HepG2 (cell line): ENCODE data around the gene PANK4. TPM values are rescaled to one million over a fixed set of nuclear protein-coding genes. Genes with fewer than 3 reads are reported as not detected.

ENCODE experiments used
- AHDC1 ChIP-seq: sonication (generic); formaldehyde crosslinking; IDR thresholded peaks from 2 replicates; pipeline ENCODE4 v1.5.1; 2020; ENCODE audit warnings: mild to moderate bottlenecking, missing genetic modification reagents, borderline replicate concordance
- AKNA ChIP-seq: sonication (generic); formaldehyde crosslinking; IDR thresholded peaks from 2 replicates; pipeline ENCODE4 v1.4.0; 2020; ENCODE audit warnings: missing genetic modification reagents, borderline replicate concordance
- DR1 ChIP-seq: sonication (generic); formaldehyde crosslinking; IDR thresholded peaks from 2 replicates; pipeline ENCODE4 v1.8.0; 2021; ENCODE audit warnings: mild to moderate bottlenecking, missing genetic modification reagents, inconsistent platforms
- ELF1 ChIP-seq: sonication (generic); formaldehyde crosslinking; IDR thresholded peaks from 2 replicates; pipeline ENCODE4 v1.4.0; 2020; ENCODE audit warnings: missing genetic modification reagents
- ESRRA ChIP-seq: sonication (generic); formaldehyde crosslinking; IDR thresholded peaks from 2 replicates; pipeline ENCODE4 v1.5.1; 2020; ENCODE audit warnings: mild to moderate bottlenecking, low read depth, missing genetic modification reagents
- HMGXB3 ChIP-seq: sonication (generic); formaldehyde crosslinking; IDR thresholded peaks from 2 replicates; pipeline ENCODE4 v1.4.0; 2020; ENCODE audit warnings: missing genetic modification reagents, borderline replicate concordance
- RARG ChIP-seq: sonication (generic); formaldehyde crosslinking; IDR thresholded peaks from 2 replicates; pipeline ENCODE4 v1.4.0; 2020; ENCODE audit warnings: low read depth, mild to moderate bottlenecking, missing genetic modification reagents
- SMAD3 ChIP-seq: sonication (generic); formaldehyde crosslinking; IDR thresholded peaks from 2 replicates; pipeline ENCODE4 v1.4.0; 2020; ENCODE audit warnings: missing genetic modification reagents
- TFDP1 ChIP-seq: IDR thresholded peaks from 2 replicates; pipeline ENCODE4 v1.6.1; 2016; ENCODE audit warnings: missing compliant biosample characterization, missing genetic modification reagents, borderline replicate concordance
- ZBTB7B ChIP-seq: sonication (generic); formaldehyde crosslinking; IDR thresholded peaks from 2 replicates; pipeline ENCODE4 v1.4.0; 2020; ENCODE audit warnings: missing genetic modification reagents
- ZNF33A ChIP-seq: sonication (generic); formaldehyde crosslinking; IDR thresholded peaks from 2 replicates; pipeline ENCODE4 v1.5.1; 2020; ENCODE audit warnings: missing genetic modification reagents, mild to moderate bottlenecking, moderate library complexity, borderline replicate concordance
- polyA plus RNA-seq, 8 experiments: library from polyadenylated mRNA; depleted of rRNA in 3 of 8; stranded (reverse) in 7 of 8; unstranded in 1 of 8; fragments of >200 nt; fragmentation: Illumina TruSeq in 4 of 8; extraction: Trizol in 4 of 8; gene quantifications; 2 replicates each; pipeline versions ENCODE4 v1.2.1 to v1.2.3, GENCODE V29; 2011 to 2016; ENCODE audit warnings: low read depth in 4 of 8, missing spikeins in 1 of 8, mixed read lengths in 1 of 8; ENCODE audit not compliant: insufficient read depth in 1 of 8
- total RNA-seq, 5 experiments: library from RNA; depleted of rRNA; stranded (reverse); fragments of >200 nt; fragmentation: Illumina TruSeq; extraction: Trizol; gene quantifications; 2 replicates each; pipeline ENCODE4 v1.2.3, GENCODE V29; 2016; ENCODE audit warnings: low read depth in 1 of 5

PANK4 gene
- total and polyA plus RNA-seq, 2 of the 13 experiments (the other 11 are each of a cell fraction or from before 2014, with no cell fraction given) = 17.4 to 19.3 TPM

DNA sequence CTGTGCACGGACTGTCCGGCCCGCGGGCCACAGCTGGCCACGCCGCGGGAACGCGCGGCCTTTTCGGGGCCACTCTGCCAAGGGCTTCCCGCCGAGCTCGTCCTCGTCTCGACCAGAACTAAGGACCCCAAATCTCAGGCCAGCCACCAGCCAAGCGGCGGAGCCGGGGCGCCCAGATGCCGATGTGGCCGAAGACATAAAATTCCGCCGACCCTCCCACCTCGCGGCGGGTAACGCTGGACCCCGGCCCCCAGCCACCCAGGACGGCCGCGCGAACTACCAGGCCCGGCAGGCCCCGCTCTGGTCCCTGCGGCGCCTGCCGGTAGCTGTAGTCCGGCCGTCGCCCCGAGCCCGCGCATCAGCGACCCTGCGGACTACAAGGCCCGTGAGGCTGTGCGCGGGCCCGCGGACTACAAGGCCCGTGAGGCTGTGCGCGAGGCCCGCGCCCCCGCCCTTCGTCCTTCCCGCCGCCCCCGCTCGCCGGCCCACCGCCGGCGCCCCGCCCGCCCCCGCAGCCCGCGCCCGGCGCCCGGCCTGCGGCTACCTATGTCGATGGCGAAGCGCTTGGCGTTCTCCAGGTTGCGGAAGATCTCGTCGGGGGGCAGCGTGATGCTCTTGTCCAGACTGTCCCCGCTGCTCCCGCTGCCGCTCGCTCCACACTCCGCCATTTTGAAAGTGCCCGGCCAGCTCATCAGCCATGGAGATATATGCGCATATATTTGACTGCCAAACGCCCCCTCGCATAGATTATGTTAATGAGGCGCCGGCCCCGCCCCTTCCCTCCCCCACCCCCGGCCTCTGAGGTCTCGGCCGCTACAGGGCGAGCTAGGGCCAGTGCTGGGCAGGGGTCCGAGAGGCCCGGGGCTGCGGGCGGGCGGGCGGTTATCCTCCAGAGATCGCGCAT lies at the start of gene PANK4 (continued):
- no peak for TF ChIP-seq HMGXB3 (CRISPR knock-in tag)
- TF ChIP-seq ELF1 = no peak
- no peak for TF ChIP-seq ZBTB7B (CRISPR knock-in tag)
- no peak for TF ChIP-seq SMAD3
- TF ChIP-seq AKNA = no peak
- TF ChIP-seq AHDC1 (CRISPR knock-in tag) = no peak
- TF ChIP-seq ESRRA = no peak
- TF ChIP-seq TFDP1 (CRISPR knock-in tag) = no peak; the same call in 1 of the 2 replicates
- TF ChIP-seq DR1 = no peak
- TF ChIP-seq ZNF33A (CRISPR knock-in tag) = no peak
- no peak for TF ChIP-seq RARG (CRISPR knock-in tag)
